ENCODE data around the gene UQCR11. TPM values are rescaled to one million over a fixed set of nuclear protein-coding genes. Genes with fewer than 3 reads are reported as not detected.

The UQCR11 gene
- 61.0 TPM for total RNA-seq

- H3K27me3 ChIP-seq: no peaks in the 10 kb centered on the region
- DNase-seq (ENCODE audit: low spot score in 2 of 2): peak; percentile 83 to 97
- H3K27ac ChIP-seq: peak within 1 kb of the TSS; percentile 92
- H3K36me3 ChIP-seq: peaks cover 0 to 10% of the 10 kb centered on the region in 2 donors
- H3K4me3 ChIP-seq: peak within 1 kb of the TSS; percentile 93 to 98
- H3K4me1 ChIP-seq: peaks cover 15 to 25% of the 10 kb centered on the region in 2 donors
- H3K9me3 ChIP-seq: no peaks in the 10 kb centered on the region
- peak; percentile 59 to 71 (median 65) for TF ChIP-seq CTCF (IDR thresholded peaks at IDR 0.05)
- intact Hi-C loops (cut with DNase I): loop anchor here (1.0 to 5.0 kb wide), 3 partner anchors 13 to 48 kb away; partner anchors contain the start of genes MBD3 and MEX3D
These were observed at the start of gene UQCR11 for GRCh38 chr19:1605236-1606137. TSS of gene UQCR11 (minus strand) at chr19:1605462. CDS start at chr19:1605409, 53 bp downstream.

GRCh38 chr19:1654178-1654792 lies 49.0 kb upstream of the UQCR11 start:
- H3K36me3 ChIP-seq: no peaks in the 10 kb centered on the region
- no peaks in the 10 kb centered on the region for H3K27me3 ChIP-seq
- intact Hi-C loops (cut with DNase I): no loop called here
- no peaks in the 10 kb centered on the region for H3K9me3 ChIP-seq
- TF ChIP-seq CTCF (IDR thresholded peaks at IDR 0.05): no peak
- peaks cover 0 to 14% of the 10 kb centered on the region in 2 donors for H3K4me1 ChIP-seq
- DNase-seq (ENCODE audit: low spot score in 2 of 2): no peak
- H3K27ac ChIP-seq: no peak overlapping the region
- no peak overlapping the region for H3K4me3 ChIP-seq

- Histone ChIP-seq H3K4me3 (peak overlapping the region; percentile 42 to 73), H3K4me1 (peaks cover 0 to 14% of the 10 kb centered on the region in 2 donors), H3K27ac (peak overlapping the region; percentile 69 to 100), H3K36me3 (no peaks in the 10 kb centered on the region), H3K9me3 (no peaks in the 10 kb centered on the region), H3K27me3 (no peaks in the 10 kb centered on the region)
- no peak for TF ChIP-seq CTCF (IDR thresholded peaks at IDR 0.05)
- intact Hi-C loops (cut with DNase I): loop anchor here (1.0 kb wide), 2 partner anchors 48 to 85 kb away; partner anchors contain the start of genes MEX3D and UQCR11
- no peak for DNase-seq (ENCODE audit: low spot score in 2 of 2)
These were observed 48.0 kb upstream of the UQCR11 start for GRCh38 chr19:1653300-1653628.

- intact Hi-C loops (cut with DNase I): loop anchor here (1.0 kb wide), 4 partner anchors 47 to 160 kb away; partner anchors contain the start of genes ATP8B3, MBD3, MEX3D and UQCR11
- TF ChIP-seq CTCF (IDR thresholded peaks at IDR 0.05): no peak
- Histone ChIP-seq H3K27me3 (no peaks in the 10 kb centered on the region), H3K4me3 (peak within 1 kb of the TSS; percentile 87 to 98), H3K4me1 (peaks cover 0 to 14% of the 10 kb centered on the region in 2 donors), H3K36me3 (no peaks in the 10 kb centered on the region), H3K9me3 (no peaks in the 10 kb centered on the region), H3K27ac (peak within 1 kb of the TSS; percentile 99 to 100)
- peak; percentile 92 to 99 for DNase-seq (ENCODE audit: low spot score in 2 of 2)
These were observed 47.4 kb upstream of the UQCR11 start, which contains the start of gene TCF3 for GRCh38 chr19:1652471-1653299. TSS of gene TCF3 (minus strand) at chr19:1652615. CDS start at chr19:1650248, 2,367 bp downstream.

Measured in ascending aorta (tissue), 2 donors.